GM21515 (cell line): ENCODE results near the gene PPM1H.
A peak's percentile ranks its signal among the peaks of the same experiment; 100 is the strongest.

Experiments used
- ATAC-seq: cut with Tn5 transposase; IDR thresholded peaks from one replicate; pipeline ENCODE4 v1.9.1; 2021; ENCODE audit not compliant: unreplicated experiment

Gene PPM1H

DNA sequence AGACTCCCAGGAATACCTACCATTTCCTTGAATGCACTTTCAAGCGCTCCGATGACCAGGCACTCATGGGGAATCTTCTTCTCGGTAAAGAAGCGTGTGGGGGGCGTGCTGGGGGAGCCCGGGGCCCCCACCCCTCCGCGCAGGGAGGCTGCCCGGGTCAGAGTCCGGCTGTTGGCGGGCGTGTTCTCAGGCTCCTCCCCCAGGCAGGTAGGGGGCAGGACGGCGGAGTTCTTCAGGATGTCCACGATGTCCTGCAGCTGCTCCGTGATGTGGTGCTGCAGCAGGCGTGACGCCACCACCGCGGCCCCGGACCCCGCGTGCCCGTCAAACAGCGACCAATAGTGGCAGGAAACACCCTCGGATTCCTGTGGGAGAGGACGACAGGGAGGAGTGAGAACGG, 133.2 kb downstream of the PPM1H start:
- ATAC-seq: no peak

- no peak for ATAC-seq
These were observed 134.1 kb downstream of the PPM1H start for GRCh38 chr12:62800707-62801400.

- ATAC-seq: no peak
These were observed 135.1 kb downstream of the PPM1H start for GRCh38 chr12:62799766-62800406.

DNA sequence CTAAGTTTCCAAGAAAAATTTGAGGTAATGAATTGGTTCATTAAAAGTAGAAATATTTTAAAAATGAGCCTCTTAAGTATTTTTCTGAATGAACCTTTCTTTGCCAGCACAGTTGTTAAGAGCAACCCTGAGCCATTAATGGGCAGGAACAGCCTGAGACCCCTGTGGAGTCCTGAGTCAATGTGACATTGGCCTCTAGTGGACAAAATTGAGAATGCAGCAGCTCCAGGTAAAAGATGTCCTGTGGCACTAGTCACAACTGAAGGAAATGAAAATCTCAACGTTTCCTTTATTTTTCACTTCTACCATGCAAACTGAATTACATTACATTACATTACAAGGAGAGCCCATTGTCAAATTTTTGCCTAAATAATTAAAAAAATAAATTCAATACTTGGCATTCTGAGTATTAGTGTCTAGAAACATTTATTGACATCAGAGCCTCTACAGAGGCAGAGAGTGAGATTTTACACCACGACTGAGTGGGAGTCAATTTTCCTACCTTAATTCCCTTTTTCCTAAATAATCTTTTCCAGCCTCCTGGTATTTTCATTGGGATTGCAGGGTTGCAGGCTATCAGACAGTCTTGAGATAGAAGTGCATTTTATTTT, 135.7 kb downstream of the PPM1H start:
- peak; percentile 89 for ATAC-seq

- ATAC-seq: no peak
These were observed 140.7 kb downstream of the PPM1H start for GRCh38 chr12:62794218-62794583.

- ATAC-seq: peak; percentile 63
These were observed 141.4 kb downstream of the PPM1H start for GRCh38 chr12:62793256-62794217.

DNA sequence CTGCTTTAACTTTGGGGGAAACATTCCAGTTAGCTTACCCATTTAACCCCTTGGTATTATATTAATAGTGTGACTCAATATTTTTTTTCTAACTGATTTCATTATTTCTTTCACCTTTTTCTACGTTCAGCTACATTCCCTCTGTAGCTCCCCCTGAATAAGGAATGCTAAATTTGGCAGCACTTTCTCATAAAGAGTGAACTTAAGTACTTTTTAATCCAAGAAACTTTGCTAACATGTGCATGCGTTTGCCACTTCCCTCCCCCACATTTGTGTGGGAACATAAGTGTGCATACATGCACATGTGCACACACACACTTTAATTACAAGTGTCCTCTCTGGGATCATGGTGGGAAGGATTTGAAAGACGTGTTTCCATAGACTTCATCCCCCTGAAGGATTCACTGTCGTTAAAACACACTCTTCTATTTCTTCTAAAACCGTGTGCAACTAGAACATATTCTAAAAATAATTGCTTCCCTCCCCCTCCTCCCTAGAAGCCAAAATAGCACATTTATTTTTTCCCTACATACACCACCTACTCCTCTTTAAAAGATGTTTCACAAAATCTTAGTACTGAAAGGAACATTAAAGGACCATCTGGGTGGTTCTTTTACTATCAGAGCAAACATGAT, 142.6 kb downstream of the PPM1H start:
- ATAC-seq: no peak

GRCh38 chr12:62789851-62790250, 145.1 kb downstream of the PPM1H start:
- no peak for ATAC-seq

- ATAC-seq: no peak
These were observed 147.3 kb downstream of the PPM1H start for GRCh38 chr12:62787611-62788010.

DNA sequence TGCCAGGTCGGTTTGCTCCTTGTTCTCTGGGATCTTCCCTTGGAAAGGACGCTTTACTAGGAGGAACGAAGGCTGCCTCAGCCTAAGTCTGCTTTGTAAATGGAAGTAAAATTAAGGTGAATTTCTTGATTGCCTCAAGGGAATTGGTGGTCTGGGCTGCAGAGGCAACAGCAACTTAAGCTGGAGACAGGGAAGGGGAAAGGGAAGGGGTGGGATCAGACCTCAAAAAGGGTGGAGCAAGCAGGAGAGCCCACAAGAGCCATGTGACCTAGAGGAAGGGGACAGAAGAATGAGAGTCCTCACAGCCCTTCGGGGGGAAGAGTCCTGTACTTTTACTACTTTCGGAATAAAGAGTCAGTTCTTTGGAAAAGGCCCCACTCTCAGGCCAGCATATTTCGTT, 147.9 kb downstream of the PPM1H start:
- no peak for ATAC-seq

DNA sequence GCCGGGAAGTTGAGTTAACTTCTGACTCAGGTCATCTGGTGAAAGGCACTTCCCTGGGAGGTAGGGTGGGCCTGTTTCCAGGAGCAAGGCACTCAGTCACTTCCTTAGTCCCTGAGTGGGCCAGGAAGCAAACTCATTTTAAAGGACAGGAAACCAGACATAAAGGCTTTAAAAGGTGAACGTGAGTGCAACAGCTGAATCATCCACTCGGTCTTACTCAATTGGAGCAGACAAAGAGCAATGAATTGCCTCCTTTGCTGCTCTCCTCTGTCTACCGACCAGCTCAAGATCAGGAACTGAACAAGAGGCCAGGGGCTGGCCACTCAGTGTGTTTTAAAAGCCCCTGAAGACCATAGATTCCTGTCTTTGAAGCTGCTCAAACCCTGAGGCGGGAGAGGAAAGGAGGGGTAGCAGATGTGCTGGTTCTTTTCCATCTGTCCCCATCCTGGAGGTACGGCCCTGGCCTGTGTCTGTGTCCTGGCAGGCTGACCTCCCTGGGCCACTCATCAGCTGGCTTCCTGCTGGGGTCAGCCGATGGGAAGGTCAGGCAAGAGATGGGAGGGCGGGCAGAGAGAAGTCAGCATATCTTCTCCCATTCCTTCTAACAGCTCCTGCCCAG, 148.9 kb downstream of the PPM1H start:
- no peak for ATAC-seq

- no peak for ATAC-seq
These were observed 150.4 kb downstream of the PPM1H start for GRCh38 chr12:62784576-62784975.

- ATAC-seq: no peak
These were observed 151.1 kb downstream of the PPM1H start for GRCh38 chr12:62783881-62784280.

- no peak for ATAC-seq
These were observed 153.6 kb downstream of the PPM1H start for GRCh38 chr12:62781136-62781880.

- ATAC-seq: no peak
These were observed 155.5 kb downstream of the PPM1H start for GRCh38 chr12:62779488-62779887.

DNA sequence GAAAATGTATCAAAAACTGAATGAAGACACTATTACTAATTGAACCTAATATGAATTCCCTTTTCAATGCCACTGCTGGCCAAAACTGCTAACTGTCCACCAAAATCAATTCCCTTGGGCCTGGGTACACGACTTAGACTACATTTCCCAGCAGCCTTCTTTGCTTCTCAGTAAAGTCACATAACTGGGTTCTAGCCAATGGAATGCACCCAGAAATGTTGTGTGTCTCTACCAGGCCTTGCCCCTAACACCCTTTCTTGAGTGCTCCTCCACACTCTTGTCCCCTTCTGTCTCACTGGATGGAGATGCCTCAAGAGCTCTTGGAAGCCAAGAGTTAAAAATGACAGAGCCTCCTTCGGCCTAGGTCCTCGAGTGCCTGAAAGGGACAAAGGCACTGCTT, 156.8 kb downstream of the PPM1H start:
- ATAC-seq: no peak

- ATAC-seq: no peak
These were observed 158.0 kb downstream of the PPM1H start for GRCh38 chr12:62776997-62777396.

- ATAC-seq: no peak
These were observed 158.4 kb downstream of the PPM1H start for GRCh38 chr12:62776575-62776974.

GRCh38 chr12:62774794-62775193, 160.2 kb downstream of the PPM1H start:
- ATAC-seq: no peak
